MCF 10A (cell line): ENCODE data around the gene GUCA2A. TPM values are rescaled to one million over a fixed set of nuclear protein-coding genes. Genes with fewer than 3 reads are reported as not detected.

Experiments
- BruUV-seq: library from RNA; stranded (reverse); fragments of 400-500 nt; replicated peaks from 2 replicates; lab custom pipeline; 2021; lab: Mats Ljungman, UMichigan
- CTCF ChIA-PET: fragments of 300-600 bp; sonication (Branson Sonifier 250); formaldehyde crosslinking; extraction: SDS; loops from one replicate; lab custom pipeline; 2021; ENCODE audit warnings: antibody characterized with exemption, inconsistent platforms; lab: Yijun Ruan, JAX
- POLR2A ChIA-PET: fragments of 300-600, 350-650 bp; sonication (Branson Sonifier 250); formaldehyde crosslinking; extraction: SDS; loops from one replicate; lab custom pipeline; 2020; ENCODE audit warnings: antibody characterized with exemption, inconsistent platforms; lab: Yijun Ruan, JAX
- DNase-seq: peaks from one replicate; pipeline ENCODE4 v3.0.0-alpha.2; 2018; ENCODE audit not compliant: unreplicated experiment
- H3K27ac Mint-ChIP-seq: one replicate; pipeline ENCODE4 v1.8.0; 2022; ENCODE audit warnings: mild to moderate bottlenecking, low read depth, mixed read lengths; ENCODE audit not compliant: unreplicated experiment
- H3K27me3 Mint-ChIP-seq: one replicate; pipeline ENCODE4 v1.8.0; 2022; ENCODE audit warnings: mixed read lengths; ENCODE audit not compliant: insufficient read depth, unreplicated experiment
- H3K36me3 Mint-ChIP-seq: one replicate; pipeline ENCODE4 v1.8.0; 2022; ENCODE audit warnings: mild to moderate bottlenecking, moderate library complexity, mixed read lengths; ENCODE audit not compliant: insufficient read depth, unreplicated experiment
- H3K4me1 Mint-ChIP-seq: one replicate; pipeline ENCODE4 v1.8.0; 2022; ENCODE audit warnings: mixed read lengths; ENCODE audit not compliant: insufficient read depth, unreplicated experiment
- H3K4me3 Mint-ChIP-seq: one replicate; pipeline ENCODE4 v1.8.0; 2022; ENCODE audit warnings: mild to moderate bottlenecking, moderate library complexity, mixed read lengths; ENCODE audit not compliant: unreplicated experiment
- H3K9me3 Mint-ChIP-seq: one replicate; pipeline ENCODE4 v1.8.0; 2022; ENCODE audit warnings: mixed read lengths; ENCODE audit not compliant: unreplicated experiment
- intact Hi-C: fragments of 100-400 bp; cut with micrococcal nuclease; formaldehyde crosslinking; loops from 2 replicates; pipeline ENCODE4 v1.14.1; 2022
- total RNA-seq: library from RNA; stranded (reverse); gene quantifications from 2 replicates; pipeline ENCODE4 v1.2.3, GENCODE V29; 2022
- TF ChIP-seq, protein P1 (sequence below): fragments of 200-600 bp; IDR thresholded peaks from one replicate; pipeline ENCODE4 v1.8.0; 2022; ENCODE audit warnings: antibody characterized with exemption, mild to moderate bottlenecking; ENCODE audit not compliant: unreplicated experiment

GUCA2A gene
- total RNA-seq, 1 experiment from 2014 or later = not detected

DNA sequence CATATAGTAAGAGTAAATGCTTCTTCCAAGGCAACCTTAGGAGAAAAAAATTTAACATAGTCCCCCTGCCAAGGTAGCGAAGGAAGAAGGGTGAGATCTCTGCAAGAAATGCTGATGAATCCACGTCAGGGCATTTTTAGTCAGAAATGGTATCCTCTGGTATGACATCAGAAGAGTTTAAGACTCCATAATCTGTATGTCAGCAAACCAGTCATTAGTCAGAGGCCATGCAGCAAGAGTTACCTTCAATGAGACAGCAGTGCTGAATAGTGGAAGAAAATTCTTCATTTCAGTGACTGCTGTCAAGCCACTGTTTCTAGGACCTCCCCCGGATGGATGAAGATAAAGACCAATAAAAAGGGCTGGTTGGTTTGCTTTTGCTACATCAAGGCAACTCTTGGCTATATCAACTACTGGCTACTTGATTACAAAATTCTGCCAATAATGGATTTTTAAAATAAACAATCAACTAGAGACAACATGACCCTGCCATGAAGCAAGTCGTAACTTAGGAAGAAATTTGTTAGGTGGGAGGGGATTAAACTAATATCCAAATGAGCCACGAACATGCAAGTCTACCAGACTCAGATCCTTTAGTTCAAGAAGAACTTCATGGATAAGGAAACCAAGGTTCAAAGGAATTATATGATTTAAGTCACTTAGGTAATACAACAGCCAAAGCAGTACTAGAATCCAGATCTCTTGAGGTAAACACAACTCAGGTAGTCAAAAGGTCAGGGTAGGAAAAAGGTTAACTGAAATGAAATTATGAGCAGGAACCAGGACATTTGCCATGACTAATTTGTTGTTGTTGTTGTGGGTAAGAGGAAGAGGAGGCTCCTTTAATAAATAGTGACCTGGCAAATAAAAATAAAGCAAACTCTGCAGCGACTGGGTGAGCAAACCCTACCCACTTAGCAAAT is 25.6 kb upstream of the GUCA2A start:
- intact Hi-C loops = no loop called here
- TF ChIP-seq, protein P1, sequence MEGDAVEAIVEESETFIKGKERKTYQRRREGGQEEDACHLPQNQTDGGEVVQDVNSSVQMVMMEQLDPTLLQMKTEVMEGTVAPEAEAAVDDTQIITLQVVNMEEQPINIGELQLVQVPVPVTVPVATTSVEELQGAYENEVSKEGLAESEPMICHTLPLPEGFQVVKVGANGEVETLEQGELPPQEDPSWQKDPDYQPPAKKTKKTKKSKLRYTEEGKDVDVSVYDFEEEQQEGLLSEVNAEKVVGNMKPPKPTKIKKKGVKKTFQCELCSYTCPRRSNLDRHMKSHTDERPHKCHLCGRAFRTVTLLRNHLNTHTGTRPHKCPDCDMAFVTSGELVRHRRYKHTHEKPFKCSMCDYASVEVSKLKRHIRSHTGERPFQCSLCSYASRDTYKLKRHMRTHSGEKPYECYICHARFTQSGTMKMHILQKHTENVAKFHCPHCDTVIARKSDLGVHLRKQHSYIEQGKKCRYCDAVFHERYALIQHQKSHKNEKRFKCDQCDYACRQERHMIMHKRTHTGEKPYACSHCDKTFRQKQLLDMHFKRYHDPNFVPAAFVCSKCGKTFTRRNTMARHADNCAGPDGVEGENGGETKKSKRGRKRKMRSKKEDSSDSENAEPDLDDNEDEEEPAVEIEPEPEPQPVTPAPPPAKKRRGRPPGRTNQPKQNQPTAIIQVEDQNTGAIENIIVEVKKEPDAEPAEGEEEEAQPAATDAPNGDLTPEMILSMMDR = no peak
- no peak for DNase-seq

DNA sequence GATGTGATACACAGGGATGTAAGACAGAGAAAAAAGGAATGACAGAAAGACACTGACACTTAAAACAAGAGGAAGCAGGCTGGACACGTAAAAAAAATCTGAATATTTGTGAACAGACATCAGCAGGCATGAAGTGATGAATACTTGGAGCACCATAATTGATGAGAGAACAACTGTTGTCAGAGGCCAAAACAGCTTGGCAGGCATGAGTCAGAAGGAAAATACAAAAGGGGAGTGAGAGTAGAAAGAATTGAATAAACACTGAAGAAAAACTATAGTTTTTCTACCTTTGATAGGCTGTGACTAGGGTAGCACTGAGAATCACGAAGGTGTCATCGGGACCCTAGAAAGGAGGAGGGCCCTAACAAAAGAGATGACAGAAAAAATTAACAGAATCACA is 21.6 kb upstream of the GUCA2A start:
- DNase-seq = no peak
- POLR2A ChIA-PET = interaction anchor here (1.2 kb wide), 1 partner anchor 9 kb away, joined by 3 read pairs; no protein-coding TSS in a partner anchor
- Mint-ChIP-seq H3K27me3 (no peaks in the 10 kb centered on the region), H3K36me3 (peaks cover 30% of the 10 kb centered on the region), H3K27ac (no peak overlapping the region), H3K9me3 (no peaks in the 10 kb centered on the region), H3K4me3 (no peak overlapping the region), H3K4me1 (peaks cover 9% of the 10 kb centered on the region)
- BruUV-seq = no TSS peak
- intact Hi-C loops = no loop called here
- TF ChIP-seq, protein P1 = no peak
- CTCF ChIA-PET = interaction anchor here (0.5 to 4.7 kb wide), 4 partner anchors 11 to 691 kb away, joined by 3 to 33 read pairs (median 5); no protein-coding TSS in a partner anchor

More for the DNA sequence above, 25.6 kb upstream of the GUCA2A start:
- Mint-ChIP-seq H3K4me3 (no peak overlapping the region), H3K9me3 (no peaks in the 10 kb centered on the region), H3K27ac (no peak overlapping the region), H3K4me1 (peaks cover 22% of the 10 kb centered on the region), H3K27me3 (no peaks in the 10 kb centered on the region), H3K36me3 (peaks cover 11% of the 10 kb centered on the region)
- ChIA-PET POLR2A (no interaction called here), CTCF (interaction anchor here (0.7 to 1.0 kb wide), 2 partner anchors 17 to 674 kb away, joined by 3 to 4 read pairs; no protein-coding TSS in a partner anchor)
- no TSS peak for BruUV-seq

DNA sequence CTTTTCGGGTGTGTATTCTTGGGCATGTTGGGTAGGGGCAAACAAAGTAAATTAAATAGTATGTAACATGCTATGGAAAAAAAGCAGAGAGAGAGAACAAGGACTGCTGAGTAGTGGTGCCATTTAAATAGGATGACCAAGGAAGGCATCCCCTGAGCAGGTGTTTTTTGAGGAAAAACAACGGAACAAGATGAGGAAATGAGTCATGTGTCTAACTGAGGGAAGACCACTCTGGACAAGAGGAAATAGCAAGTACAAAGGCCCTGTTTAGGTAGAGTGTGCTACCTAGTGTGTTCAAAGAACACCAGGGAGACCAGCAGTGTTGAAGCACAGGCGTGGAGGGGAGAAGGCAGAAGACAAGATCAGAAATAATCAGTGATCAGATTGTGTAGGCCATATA is 20.1 kb upstream of the GUCA2A start:
- Mint-ChIP-seq H3K36me3 (peaks cover 39% of the 10 kb centered on the region), H3K4me1 (peaks cover 7% of the 10 kb centered on the region), H3K4me3 (no peak overlapping the region), H3K27ac (peak overlapping the region; percentile 2), H3K9me3 (no peaks in the 10 kb centered on the region), H3K27me3 (no peaks in the 10 kb centered on the region)
- no peak for DNase-seq
- intact Hi-C loops = no loop called here
- ChIA-PET CTCF (interaction anchor here (4.7 kb wide), 1 partner anchor 12 kb away, joined by 33 read pairs; no protein-coding TSS in a partner anchor), POLR2A (no interaction called here)
- TF ChIP-seq, protein P1 = no peak
- no TSS peak for BruUV-seq

DNA sequence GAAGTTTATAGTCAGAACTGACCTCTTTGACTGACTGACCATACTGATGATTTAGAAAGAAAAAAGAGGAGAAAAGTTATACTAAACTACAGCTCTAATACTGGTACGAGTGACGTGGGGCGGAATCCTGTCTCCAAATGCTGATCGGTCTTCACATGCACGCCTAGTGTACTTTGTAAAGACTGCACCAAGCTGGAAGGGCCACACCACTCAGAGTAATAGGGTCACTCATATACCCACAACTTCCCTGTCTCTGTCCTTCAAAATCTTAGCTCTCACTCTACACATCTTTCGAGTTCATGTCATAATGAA is 19.4 kb upstream of the GUCA2A start:
- no peaks in the 10 kb centered on the region for H3K9me3 Mint-ChIP-seq
- no peak overlapping the region for H3K4me3 Mint-ChIP-seq
- H3K36me3 Mint-ChIP-seq = peaks cover 37% of the 10 kb centered on the region
- CTCF ChIA-PET = interaction anchor here (4.7 kb wide), 1 partner anchor 12 kb away, joined by 33 read pairs; no protein-coding TSS in a partner anchor
- no peaks in the 10 kb centered on the region for H3K27me3 Mint-ChIP-seq
- POLR2A ChIA-PET = no interaction called here
- no peak overlapping the region for H3K27ac Mint-ChIP-seq
- TF ChIP-seq, protein P1 = no peak
- H3K4me1 Mint-ChIP-seq = peaks cover 7% of the 10 kb centered on the region
- BruUV-seq = no TSS peak
- no peak for DNase-seq
- intact Hi-C loops = no loop called here
